Measurements from ENCODE around the gene IL1RL1.

DNA sequence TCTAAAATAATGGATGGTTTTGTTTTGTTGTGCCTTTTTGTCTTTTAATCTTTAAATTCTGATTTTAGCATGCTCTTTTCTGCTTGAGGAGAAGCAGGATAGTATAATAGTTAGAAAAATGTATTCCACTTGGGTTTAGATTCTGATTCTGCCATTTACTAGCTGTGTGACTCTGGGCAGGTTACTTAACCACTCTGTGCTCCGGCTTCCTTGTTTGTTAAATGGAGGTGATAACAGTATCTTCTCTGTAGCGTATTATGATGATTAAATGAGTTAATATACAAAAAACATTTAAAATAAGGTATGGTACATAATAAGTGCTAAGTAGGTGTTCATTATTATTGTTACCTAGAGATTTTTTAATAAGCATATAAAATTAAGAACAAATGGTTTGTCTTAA lies 84.6 kb downstream of the IL1RL1 start:
- TF ChIP-seq, protein P1, sequence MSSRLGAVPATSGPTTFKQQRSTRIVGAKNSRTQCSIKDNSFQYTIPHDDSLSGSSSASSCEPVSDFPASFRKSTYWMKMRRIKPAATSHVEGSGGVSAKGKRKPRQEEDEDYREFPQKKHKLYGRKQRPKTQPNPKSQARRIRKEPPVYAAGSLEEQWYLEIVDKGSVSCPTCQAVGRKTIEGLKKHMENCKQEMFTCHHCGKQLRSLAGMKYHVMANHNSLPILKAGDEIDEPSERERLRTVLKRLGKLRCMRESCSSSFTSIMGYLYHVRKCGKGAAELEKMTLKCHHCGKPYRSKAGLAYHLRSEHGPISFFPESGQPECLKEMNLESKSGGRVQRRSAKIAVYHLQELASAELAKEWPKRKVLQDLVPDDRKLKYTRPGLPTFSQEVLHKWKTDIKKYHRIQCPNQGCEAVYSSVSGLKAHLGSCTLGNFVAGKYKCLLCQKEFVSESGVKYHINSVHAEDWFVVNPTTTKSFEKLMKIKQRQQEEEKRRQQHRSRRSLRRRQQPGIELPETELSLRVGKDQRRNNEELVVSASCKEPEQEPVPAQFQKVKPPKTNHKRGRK (CRISPR knock-in tag; IDR thresholded peaks at IDR 0.05; ENCODE audit: borderline replicate concordance), result no peak
- TF ChIP-seq CTCF (IDR thresholded peaks at IDR 0.05) (no peak), GABPB1 (CRISPR knock-in tag; IDR thresholded peaks at IDR 0.05) (no peak), ZNF138 (CRISPR knock-in tag; conservative IDR thresholded peaks at IDR 0.05) (no peak), FOXP1 (CRISPR knock-in tag; IDR thresholded peaks at IDR 0.05; ENCODE audit: borderline replicate concordance) (no peak), NR3C1 (CRISPR knock-in tag; conservative IDR thresholded peaks at IDR 0.05; ENCODE audit: low read depth) (no peak), CREM (CRISPR knock-in tag; IDR thresholded peaks at IDR 0.05) (no peak), ATF1 (CRISPR knock-in tag; IDR thresholded peaks at IDR 0.05) (no peak), PRRX2 (CRISPR knock-in tag; IDR thresholded peaks at IDR 0.05) (no peak), ZNF263 (CRISPR knock-in tag; IDR thresholded peaks at IDR 0.05; ENCODE audit: low read depth) (no peak)
- TF ChIP-seq, protein P2, sequence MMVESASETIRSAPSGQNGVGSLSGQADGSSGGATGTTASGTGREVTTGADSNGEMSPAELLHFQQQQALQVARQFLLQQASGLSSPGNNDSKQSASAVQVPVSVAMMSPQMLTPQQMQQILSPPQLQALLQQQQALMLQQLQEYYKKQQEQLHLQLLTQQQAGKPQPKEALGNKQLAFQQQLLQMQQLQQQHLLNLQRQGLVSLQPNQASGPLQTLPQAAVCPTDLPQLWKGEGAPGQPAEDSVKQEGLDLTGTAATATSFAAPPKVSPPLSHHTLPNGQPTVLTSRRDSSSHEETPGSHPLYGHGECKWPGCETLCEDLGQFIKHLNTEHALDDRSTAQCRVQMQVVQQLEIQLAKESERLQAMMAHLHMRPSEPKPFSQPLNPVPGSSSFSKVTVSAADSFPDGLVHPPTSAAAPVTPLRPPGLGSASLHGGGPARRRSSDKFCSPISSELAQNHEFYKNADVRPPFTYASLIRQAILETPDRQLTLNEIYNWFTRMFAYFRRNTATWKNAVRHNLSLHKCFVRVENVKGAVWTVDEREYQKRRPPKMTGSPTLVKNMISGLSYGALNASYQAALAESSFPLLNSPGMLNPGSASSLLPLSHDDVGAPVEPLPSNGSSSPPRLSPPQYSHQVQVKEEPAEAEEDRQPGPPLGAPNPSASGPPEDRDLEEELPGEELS (CRISPR knock-in tag; IDR thresholded peaks at IDR 0.05), result no peak
- TF ChIP-seq, protein P3, sequence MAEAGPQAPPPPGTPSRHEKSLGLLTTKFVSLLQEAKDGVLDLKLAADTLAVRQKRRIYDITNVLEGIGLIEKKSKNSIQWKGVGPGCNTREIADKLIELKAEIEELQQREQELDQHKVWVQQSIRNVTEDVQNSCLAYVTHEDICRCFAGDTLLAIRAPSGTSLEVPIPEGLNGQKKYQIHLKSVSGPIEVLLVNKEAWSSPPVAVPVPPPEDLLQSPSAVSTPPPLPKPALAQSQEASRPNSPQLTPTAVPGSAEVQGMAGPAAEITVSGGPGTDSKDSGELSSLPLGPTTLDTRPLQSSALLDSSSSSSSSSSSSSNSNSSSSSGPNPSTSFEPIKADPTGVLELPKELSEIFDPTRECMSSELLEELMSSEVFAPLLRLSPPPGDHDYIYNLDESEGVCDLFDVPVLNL (CRISPR knock-in tag; IDR thresholded peaks at IDR 0.05; ENCODE audit: borderline replicate concordance, low read depth), result no peak

Measured in WTC11 (cell line).